Stimulated activated CD4-positive, alpha-beta T cell treated with anti-CD3 and anti-CD28 coated beads, Interleukin-4, amount 100 ng/mL, for 48 hours (primary cell): ENCODE results near the gene CSNK1E.
A peak's percentile ranks its signal among the peaks of the same experiment; 100 is the strongest.

Experiments used
- DNase-seq, 2 donors: peaks; one replicate each; pipeline ENCODE4 v3.0.0-alpha.2; 2020; ENCODE audit warnings: low read depth in 2 of 2

Gene CSNK1E

DNA sequence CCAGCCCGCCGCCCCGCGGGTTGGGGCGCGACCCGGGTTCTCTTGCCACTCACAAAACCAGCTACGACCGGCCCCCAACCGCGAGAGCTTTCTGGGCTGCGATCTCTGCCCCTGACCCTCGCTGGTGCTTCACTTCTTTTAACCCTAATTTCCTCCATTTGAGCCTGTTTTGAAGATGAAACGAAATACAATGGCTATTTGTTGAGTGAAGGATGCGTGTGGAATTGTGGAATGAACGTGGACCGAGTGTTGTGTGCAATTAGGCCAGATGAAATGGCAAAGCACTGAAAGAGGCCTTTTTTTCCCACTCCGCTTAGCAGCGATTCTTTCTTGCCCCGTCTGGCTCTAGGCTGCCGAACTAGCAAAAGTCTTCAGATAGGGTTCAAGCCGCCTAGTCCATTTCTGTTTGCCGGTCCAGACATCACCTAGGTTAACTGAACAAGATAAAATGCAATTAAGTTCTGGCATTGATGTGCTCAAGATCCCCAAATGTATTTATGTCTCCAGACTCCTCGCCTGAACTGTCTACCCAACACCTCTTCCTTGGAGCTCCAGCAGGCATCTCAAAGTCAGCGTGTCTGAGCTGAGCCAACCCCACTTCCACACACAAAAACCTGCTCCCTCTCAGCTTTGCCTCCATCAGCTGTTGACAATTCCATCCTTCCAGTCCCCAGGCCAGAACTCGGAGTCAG, 44.0 kb downstream of the CSNK1E start:
- no peak for DNase-seq

DNA sequence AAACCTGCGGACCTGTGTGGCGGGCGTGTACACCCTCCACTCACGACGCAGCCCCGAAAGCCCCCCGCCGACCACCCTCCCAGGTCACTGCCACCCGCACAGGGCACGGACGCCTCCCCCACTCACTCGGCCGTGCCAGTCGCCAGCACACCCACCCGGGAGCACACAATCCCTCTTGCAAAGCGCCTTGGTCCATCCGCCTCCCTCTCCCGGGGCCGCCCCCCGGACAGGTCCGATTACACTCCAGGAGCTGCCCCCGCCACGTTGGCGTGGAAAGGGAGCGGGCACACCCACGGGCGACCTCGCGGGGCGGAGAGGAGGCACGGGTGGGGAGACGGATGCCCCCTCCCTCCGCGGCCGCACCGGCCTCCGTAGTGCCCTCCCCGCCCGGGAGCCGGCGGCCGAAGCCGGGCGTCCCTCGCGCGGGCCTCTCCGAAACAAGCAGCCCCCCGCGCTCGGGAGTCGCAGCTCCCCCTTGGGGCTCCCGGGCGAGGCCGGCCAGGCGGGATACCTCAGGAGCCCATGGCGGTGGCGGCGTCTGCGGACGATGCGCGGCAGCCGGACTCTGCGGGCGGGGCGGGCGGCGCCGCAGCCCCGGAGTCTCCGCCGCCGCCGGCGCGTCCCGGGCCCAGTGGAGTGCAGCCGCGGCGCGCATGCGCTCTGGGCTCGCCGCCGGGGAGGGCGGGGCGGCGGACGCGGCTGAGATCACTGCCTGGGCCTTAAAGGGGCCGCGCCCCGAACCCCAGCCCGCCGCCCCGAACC, 44.7 kb downstream of the CSNK1E start, which contains the start of gene TMEM184B:
Gene TMEM184B (minus strand): TSS at position 638 of the 762 bp plus-strand sequence. CDS start 25,049 bp downstream, outside the sequence.
- DNase-seq = peak; percentile 66 to 74

DNA sequence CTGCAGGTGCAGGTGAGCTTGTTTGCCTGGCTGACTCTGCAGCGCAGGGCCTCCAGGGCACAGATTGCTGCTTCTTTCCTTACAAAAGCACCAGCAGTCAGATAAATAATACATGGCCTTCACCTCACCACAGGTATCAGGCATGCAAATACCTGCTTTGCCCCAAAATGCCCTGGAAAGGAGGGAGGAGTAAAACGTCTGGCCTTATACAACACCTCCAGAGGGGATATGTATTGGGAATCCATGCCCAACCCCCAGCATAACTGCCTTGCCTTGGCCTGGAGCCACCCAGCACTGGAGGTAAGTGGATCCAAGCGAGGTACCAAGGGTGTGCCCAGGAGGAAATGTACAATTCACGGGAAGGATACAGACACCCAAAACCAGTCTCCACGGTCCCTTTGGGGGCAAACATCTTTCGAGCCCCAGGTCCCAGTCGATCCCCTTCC, 45.3 kb downstream of the CSNK1E start:
- no peak for DNase-seq

GRCh38 chr22:38271101-38271500, 46.1 kb downstream of the CSNK1E start:
- no peak for DNase-seq

GRCh38 chr22:38270091-38270992, 46.9 kb downstream of the CSNK1E start:
- DNase-seq = no peak

DNA sequence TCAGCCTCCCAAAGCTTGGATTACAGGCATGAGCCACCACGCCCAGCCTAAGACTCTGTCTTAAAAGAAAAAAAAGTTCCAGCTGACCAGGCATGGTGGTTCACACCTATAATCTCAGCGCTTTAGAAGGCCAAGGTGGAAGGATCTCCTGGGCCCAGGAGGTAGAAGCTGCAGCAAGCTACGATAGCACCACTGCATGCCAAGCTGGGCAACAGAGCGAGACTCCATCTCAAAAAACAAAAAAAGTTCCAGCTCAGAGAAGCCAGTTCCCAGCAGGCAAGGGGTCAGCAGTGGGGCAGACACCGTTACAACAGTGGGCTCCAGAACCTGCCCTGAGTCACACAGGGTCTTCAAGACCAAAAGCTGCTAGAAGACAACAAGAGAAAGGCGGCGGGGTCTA, 47.8 kb downstream of the CSNK1E start:
- no peak for DNase-seq

DNA sequence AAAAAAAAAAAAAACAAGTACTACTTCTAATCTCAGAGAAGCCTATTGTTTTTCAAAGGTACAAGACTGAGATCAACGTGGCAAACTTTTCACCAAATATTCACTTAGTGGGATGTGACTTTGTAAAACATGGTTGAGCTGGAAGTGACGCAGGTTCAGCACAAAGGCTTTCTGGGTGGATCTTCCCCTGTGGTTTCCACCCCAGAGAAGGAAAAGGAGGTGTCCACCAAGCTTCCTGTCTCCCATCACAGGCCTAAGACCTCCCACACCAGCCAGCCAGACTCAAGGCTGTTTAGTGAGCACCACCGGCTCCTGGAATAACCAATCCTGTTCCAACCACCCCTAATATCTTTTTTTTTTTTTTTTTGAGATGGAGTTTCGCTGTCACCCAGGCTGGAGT, 50.1 kb downstream of the CSNK1E start:
- no peak for DNase-seq

DNA sequence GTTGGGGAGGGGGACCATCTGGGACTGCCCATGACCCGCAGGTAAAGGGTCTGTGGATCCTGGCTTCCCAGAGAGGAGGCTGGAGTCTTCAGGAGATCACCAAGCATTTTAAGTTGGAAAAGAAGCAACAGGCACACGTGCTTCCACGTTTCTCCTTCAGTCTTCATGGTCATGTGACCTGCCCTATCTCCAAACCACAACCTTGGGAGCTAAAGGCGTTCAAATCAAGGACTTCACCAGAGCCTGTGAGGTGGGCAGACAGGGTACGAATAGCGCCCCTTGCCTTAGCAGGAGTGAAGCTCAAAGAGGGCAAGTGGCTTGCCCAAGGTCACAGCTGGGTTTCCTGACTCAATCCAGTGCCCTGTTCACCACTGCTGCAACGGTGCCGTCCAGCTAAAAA, 51.1 kb downstream of the CSNK1E start:
- no peak for DNase-seq

GRCh38 chr22:38264322-38264843, 52.9 kb downstream of the CSNK1E start:
- no peak for DNase-seq

GRCh38 chr22:38262051-38262795, 55.0 kb downstream of the CSNK1E start:
- peak; percentile 41 to 43 for DNase-seq

DNA sequence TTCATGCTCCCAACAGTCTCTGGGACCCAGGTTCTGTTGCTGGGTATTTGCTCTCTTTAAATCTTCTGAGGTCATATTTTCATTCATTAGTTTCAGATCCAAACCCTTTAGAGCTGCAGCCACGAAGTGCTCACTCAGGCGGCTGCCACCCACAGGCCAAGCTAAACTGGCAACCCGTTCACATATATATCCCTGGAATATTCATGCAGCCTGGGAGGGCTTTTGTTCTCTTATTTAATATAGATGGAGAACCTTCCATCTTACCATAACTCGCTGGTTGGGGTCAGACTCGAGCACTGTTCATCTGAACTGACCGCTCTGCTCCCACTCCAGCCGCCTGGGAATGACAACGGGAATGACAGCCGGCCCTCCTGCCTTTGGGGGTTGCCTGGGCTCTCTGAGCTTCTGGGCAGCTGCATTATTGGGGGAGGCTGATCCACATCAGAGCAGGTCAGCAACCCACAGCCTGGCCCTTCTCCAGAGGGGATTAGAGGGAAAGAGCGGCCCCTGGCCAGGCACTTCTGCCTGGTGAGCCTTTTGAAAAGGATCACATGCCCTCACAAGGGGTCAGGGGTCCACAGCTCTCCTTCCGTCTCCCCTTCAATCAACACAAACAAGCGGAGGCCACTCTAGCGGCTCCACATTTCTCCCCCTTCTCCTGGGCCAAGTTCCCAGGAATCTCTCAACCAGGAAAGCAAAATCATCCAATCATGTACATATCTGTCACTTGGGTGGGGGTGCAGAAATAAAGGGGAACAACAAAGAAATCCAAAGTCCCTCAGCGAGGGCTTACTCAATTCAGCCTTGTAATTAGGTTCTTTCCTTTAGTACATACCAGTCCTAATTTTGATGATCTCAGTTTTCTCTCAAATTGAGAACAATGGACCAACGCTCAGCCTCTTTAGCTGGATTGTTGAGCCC, 56.2 kb downstream of the CSNK1E start:
- no peak for DNase-seq

DNA sequence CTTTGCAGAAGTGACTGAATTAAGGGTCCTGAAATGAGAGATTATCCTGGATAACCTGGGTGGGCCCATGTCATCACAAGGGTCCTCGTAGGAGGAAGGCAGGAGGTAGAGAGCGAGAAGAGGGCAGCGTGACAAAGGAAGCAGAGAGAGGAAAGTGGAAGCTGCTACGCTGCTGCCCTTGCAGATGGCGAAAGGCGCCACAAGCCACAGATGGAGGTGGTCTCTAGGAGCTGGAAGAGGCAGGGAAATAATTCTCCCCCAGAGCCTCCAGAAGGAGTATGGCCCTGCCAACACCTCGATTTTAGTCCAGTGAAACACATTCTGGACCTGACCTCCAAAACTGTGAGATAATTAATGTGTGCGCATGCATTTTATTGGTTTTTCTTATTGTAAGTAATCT, 57.9 kb downstream of the CSNK1E start:
- no peak for DNase-seq

GRCh38 chr22:38258895-38259294, 58.3 kb downstream of the CSNK1E start:
- DNase-seq = no peak

- no peak for DNase-seq
Measured at GRCh38 chr22:38257650-38258250, 59.5 kb downstream of the CSNK1E start.

GRCh38 chr22:38257181-38257580, 60.1 kb downstream of the CSNK1E start:
- DNase-seq = no peak

GRCh38 chr22:38255697-38256096, 61.5 kb downstream of the CSNK1E start:
- no peak for DNase-seq

DNA sequence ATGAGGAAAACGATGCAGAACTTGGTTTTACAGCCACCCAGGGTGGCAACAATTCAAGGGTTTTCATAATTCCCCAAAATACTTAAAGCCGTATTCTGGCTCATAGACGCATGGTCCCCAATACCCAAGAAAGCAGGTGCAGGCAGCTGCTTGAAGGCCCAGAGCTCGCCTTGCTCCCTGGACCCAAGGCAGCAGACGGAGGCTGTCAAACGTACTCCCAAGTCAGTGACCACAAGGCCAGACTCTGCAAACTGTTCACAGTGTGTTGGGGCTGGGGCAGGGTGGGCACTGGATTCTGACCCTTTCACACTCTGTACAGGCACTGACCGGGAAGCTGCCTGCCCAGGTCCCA, 65.9 kb downstream of the CSNK1E start:
- no peak for DNase-seq

- DNase-seq = no peak
Measured at GRCh38 chr22:38250643-38251340, 66.4 kb downstream of the CSNK1E start.
